Nephron progenitor cell (in vitro differentiated cells): ENCODE measurements around the gene ZNF236.

Source experiments
- DNase-seq: peaks from one replicate; pipeline ENCODE4 v3.0.0; 2021
- H3K27ac Mint-ChIP-seq: 2 replicates; pipeline ENCODE4 v1.8.0; 2021; ENCODE audit warnings: mild to moderate bottlenecking, moderate library complexity, mixed read lengths
- H3K27me3 Mint-ChIP-seq: 2 replicates; pipeline ENCODE4 v1.8.0; 2021; ENCODE audit warnings: mild to moderate bottlenecking, low read depth, mixed read lengths; ENCODE audit not compliant: poor library complexity
- H3K36me3 Mint-ChIP-seq: 2 replicates; pipeline ENCODE4 v1.8.0; 2021; ENCODE audit warnings: low read depth, mixed read lengths
- H3K4me1 Mint-ChIP-seq: 2 replicates; pipeline ENCODE4 v1.8.0; 2021; ENCODE audit warnings: mixed read lengths
- H3K4me3 Mint-ChIP-seq: 2 replicates; pipeline ENCODE4 v1.8.0; 2021; ENCODE audit warnings: mild to moderate bottlenecking, moderate library complexity, mixed read lengths
- H3K9me3 Mint-ChIP-seq: 2 replicates; pipeline ENCODE4 v1.8.0; 2021; ENCODE audit warnings: mild to moderate bottlenecking, moderate library complexity, mixed read lengths
- CTCF ChIP-seq: fragments of 200-600 bp; sonication (generic); IDR thresholded peaks from 2 replicates; pipeline ENCODE4 v1.5.0; 2021; ENCODE audit warnings: antibody characterized with exemption

ZNF236 gene

DNA sequence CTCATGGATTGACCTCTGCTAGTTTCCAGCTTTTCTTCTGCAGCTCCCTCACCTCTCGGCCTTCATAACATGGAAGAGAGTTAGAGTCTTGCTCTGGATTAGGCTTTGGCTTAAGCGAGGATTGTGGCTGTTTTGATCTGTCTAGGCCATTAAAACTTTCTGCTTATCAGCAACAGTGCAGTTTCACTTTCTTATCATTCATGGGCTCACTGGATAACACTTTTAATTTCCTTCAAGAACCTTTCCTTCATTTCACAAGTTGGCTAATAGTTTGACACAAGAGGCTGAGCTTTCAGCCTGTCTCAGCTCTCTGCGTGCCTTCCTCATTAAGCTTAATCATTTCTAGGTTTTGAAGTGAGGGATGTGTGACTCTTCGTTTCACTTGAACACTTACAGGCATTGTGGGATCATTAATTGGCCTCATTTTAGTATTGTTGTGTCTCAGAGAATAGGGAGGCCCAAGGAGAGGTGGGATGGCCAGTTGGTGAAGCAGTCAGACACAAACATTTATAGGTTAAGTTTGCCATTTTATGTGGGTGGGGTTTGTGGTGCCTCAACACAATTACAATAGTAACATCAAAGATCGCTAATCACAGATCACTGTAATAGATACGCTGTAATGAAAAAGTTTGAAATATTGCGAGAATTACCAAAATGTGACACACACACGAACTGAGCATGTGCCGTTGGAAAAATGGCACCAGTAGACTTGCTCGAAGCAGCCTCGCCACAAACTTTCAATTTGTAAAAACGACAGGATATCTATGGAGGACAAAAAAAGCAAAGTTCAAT, 129.3 kb downstream of the ZNF236 start:
- H3K4me3 Mint-ChIP-seq, result no peak overlapping the region
- peak overlapping the region; percentile 13 for H3K27ac Mint-ChIP-seq
- no peaks in the 10 kb centered on the region for H3K4me1 Mint-ChIP-seq
- no peak for DNase-seq
- H3K27me3 Mint-ChIP-seq, result no peaks in the 10 kb centered on the region
- H3K9me3 Mint-ChIP-seq, result peaks cover 1% of the 10 kb centered on the region
- no peak for TF ChIP-seq CTCF
- H3K36me3 Mint-ChIP-seq, result peaks cover 58% of the 10 kb centered on the region

DNA sequence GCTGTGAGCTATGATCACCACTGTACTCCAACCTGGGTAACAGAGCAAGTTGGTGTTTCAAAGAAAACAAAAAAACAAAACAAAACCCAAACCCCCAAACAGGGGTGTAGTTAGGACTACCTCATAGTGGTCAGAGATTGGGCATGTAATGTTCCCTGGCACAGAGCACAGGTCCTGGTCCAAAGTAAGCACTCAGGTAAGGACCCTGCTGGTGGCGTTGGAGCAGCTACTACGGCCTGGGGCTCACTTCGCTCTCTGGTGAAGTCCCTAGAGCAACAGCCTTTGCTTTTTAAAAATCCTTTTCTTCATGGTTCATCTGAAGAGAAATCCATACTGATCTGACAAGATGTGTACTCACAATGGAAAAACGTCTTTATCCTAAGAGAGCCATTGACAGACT, 130.4 kb downstream of the ZNF236 start:
- Mint-ChIP-seq H3K27ac (peak overlapping the region; percentile 54), H3K4me1 (peaks cover 7% of the 10 kb centered on the region), H3K4me3 (no peak overlapping the region), H3K9me3 (no peaks in the 10 kb centered on the region), H3K27me3 (no peaks in the 10 kb centered on the region), H3K36me3 (peaks cover 56% of the 10 kb centered on the region)
- no peak for DNase-seq
- TF ChIP-seq CTCF, result no peak

DNA sequence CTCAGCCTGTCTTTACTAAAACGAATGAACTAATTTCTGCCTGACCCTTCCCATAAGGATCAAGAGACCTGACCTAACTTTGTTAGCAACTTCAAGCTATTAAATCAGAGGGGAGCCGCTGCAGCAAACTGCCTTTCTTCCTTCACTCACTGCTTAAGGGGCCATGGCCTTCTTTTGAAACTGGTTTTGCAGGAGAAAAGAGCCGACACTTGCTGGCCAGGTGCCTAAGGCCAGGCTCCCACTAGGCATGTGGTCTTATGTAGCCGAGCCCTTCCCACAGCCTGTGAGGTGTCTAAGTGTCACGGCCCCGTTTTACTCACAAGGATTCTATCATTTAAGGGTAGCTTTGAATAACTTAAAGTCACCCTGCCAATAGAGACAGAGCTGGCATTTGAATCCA, 130.8 kb downstream of the ZNF236 start:
- Mint-ChIP-seq H3K36me3 (peaks cover 53% of the 10 kb centered on the region), H3K4me3 (no peak overlapping the region), H3K4me1 (peaks cover 11% of the 10 kb centered on the region), H3K27me3 (no peaks in the 10 kb centered on the region), H3K27ac (peak overlapping the region; percentile 54), H3K9me3 (no peaks in the 10 kb centered on the region)
- no peak for TF ChIP-seq CTCF
- no peak for DNase-seq

GRCh38 chr18:76953583-76954233, 131.4 kb downstream of the ZNF236 start:
- Mint-ChIP-seq H3K4me3 (no peak overlapping the region), H3K36me3 (peaks cover 48% of the 10 kb centered on the region), H3K4me1 (peaks cover 13% of the 10 kb centered on the region), H3K27ac (no peak overlapping the region), H3K9me3 (no peaks in the 10 kb centered on the region), H3K27me3 (no peaks in the 10 kb centered on the region)
- DNase-seq, result no peak
- TF ChIP-seq CTCF, result no peak

GRCh38 chr18:76955524-76956170, 133.3 kb downstream of the ZNF236 start:
- no peak for DNase-seq
- no peak overlapping the region for H3K4me3 Mint-ChIP-seq
- peaks cover 31% of the 10 kb centered on the region for H3K36me3 Mint-ChIP-seq
- H3K27me3 Mint-ChIP-seq, result no peaks in the 10 kb centered on the region
- H3K9me3 Mint-ChIP-seq, result peaks cover 2% of the 10 kb centered on the region
- peaks cover 13% of the 10 kb centered on the region for H3K4me1 Mint-ChIP-seq
- no peak for TF ChIP-seq CTCF
- H3K27ac Mint-ChIP-seq, result no peak overlapping the region
